ENCODE measurements around the gene INPP4B.

The INPP4B gene

GRCh38 chr4:142030010-142030409, 816.1 kb downstream of the INPP4B start:
- Mint-ChIP-seq H3K27ac (no peak overlapping the region), H3K36me3 (no peaks in the 10 kb centered on the region), H3K4me1 (no peaks in the 10 kb centered on the region), H3K27me3 (no peaks in the 10 kb centered on the region), H3K4me3 (no peak overlapping the region), H3K9me3 (no peaks in the 10 kb centered on the region)
- DNase-seq (no peak), ATAC-seq (replicated peaks) (no peak)

- H3K4me3 Mint-ChIP-seq, result no peak overlapping the region
- ATAC-seq (replicated peaks) (no peak), DNase-seq (no peak)
- H3K27ac Mint-ChIP-seq, result no peak overlapping the region
- H3K4me1 Mint-ChIP-seq, result no peaks in the 10 kb centered on the region
- H3K36me3 Mint-ChIP-seq, result no peaks in the 10 kb centered on the region
- H3K27me3 Mint-ChIP-seq, result no peaks in the 10 kb centered on the region
- no peaks in the 10 kb centered on the region for H3K9me3 Mint-ChIP-seq
These were observed 824.3 kb downstream of the INPP4B start for GRCh38 chr4:142021761-142022160.

- no peak for DNase-seq
- Mint-ChIP-seq H3K4me1 (no peaks in the 10 kb centered on the region), H3K27me3 (no peaks in the 10 kb centered on the region)
These were observed 824.9 kb downstream of the INPP4B start for GRCh38 chr4:142021181-142021580.

GRCh38 chr4:142016031-142016430, 830.1 kb downstream of the INPP4B start:
- peaks cover 1 to 6% of the 10 kb centered on the region in 2 donors for H3K9me3 Mint-ChIP-seq
- ATAC-seq (replicated peaks), result peak; percentile 27 to 36
- no peaks in the 10 kb centered on the region for H3K27me3 Mint-ChIP-seq
- H3K4me3 Mint-ChIP-seq, result no peak overlapping the region
- H3K4me1 Mint-ChIP-seq, result no peaks in the 10 kb centered on the region
- H3K27ac Mint-ChIP-seq, result no peak overlapping the region
- no peak for DNase-seq
- H3K36me3 Mint-ChIP-seq, result no peaks in the 10 kb centered on the region

More at GRCh38 chr4:142021181-142021580, 824.9 kb downstream of the INPP4B start:
- no peak for ATAC-seq (replicated peaks)
- Mint-ChIP-seq H3K9me3 (no peaks in the 10 kb centered on the region), H3K27ac (no peak overlapping the region), H3K4me3 (no peak overlapping the region), H3K36me3 (no peaks in the 10 kb centered on the region)

GRCh38 chr4:142009751-142010150, 836.4 kb downstream of the INPP4B start:
- Mint-ChIP-seq H3K9me3 (peaks cover 8 to 13% of the 10 kb centered on the region in 2 donors), H3K27me3 (no peaks in the 10 kb centered on the region), H3K36me3 (no peaks in the 10 kb centered on the region), H3K27ac (no peak overlapping the region), H3K4me3 (no peak overlapping the region), H3K4me1 (no peaks in the 10 kb centered on the region)
- no peak for ATAC-seq (replicated peaks)
- no peak for DNase-seq

- Mint-ChIP-seq H3K36me3 (no peaks in the 10 kb centered on the region), H3K27me3 (no peaks in the 10 kb centered on the region), H3K4me3 (no peak overlapping the region), H3K4me1 (no peaks in the 10 kb centered on the region), H3K27ac (no peak overlapping the region), H3K9me3 (peaks cover 11% of the 10 kb centered on the region in 2 donors)
- ATAC-seq (replicated peaks) (no peak), DNase-seq (no peak)
These were observed 840.6 kb downstream of the INPP4B start for GRCh38 chr4:142005519-142005918.

GRCh38 chr4:141999446-142000143, 846.5 kb downstream of the INPP4B start:
- no peak overlapping the region for H3K4me3 Mint-ChIP-seq

GRCh38 chr4:141995056-141995455, 851.0 kb downstream of the INPP4B start:
- H3K36me3 Mint-ChIP-seq, result no peaks in the 10 kb centered on the region
- DNase-seq, result no peak
- H3K27me3 Mint-ChIP-seq, result no peaks in the 10 kb centered on the region
- H3K27ac Mint-ChIP-seq, result no peak overlapping the region
- H3K4me3 Mint-ChIP-seq, result no peak overlapping the region
- no peak for ATAC-seq (replicated peaks)
- peaks cover 13 to 26% of the 10 kb centered on the region in 2 donors for H3K9me3 Mint-ChIP-seq
- no peaks in the 10 kb centered on the region for H3K4me1 Mint-ChIP-seq

More at GRCh38 chr4:141999446-142000143, 846.5 kb downstream of the INPP4B start:
- ATAC-seq (replicated peaks) (no peak), DNase-seq (no peak)
- Mint-ChIP-seq H3K27me3 (no peaks in the 10 kb centered on the region), H3K4me1 (no peaks in the 10 kb centered on the region), H3K36me3 (no peaks in the 10 kb centered on the region), H3K27ac (no peak overlapping the region), H3K9me3 (peaks cover 11 to 18% of the 10 kb centered on the region in 2 donors)

- no peaks in the 10 kb centered on the region for H3K36me3 Mint-ChIP-seq
- DNase-seq (no peak), ATAC-seq (replicated peaks) (no peak)
- H3K27ac Mint-ChIP-seq, result no peak overlapping the region
- H3K27me3 Mint-ChIP-seq, result no peaks in the 10 kb centered on the region
- H3K4me3 Mint-ChIP-seq, result no peak overlapping the region
- H3K4me1 Mint-ChIP-seq, result no peaks in the 10 kb centered on the region
- no peaks in the 10 kb centered on the region for H3K9me3 Mint-ChIP-seq
These were observed 868.7 kb downstream of the INPP4B start for GRCh38 chr4:141977433-141977832.
